Camera-type eye (tissue), 1 donor: ENCODE measurements around the gene NTN4. TPM values are rescaled to one million over a fixed set of nuclear protein-coding genes. Genes with fewer than 3 reads are reported as not detected.

Experiments
- total RNA-seq: library from RNA; depleted of rRNA; stranded (reverse); fragments of >200 nt; gene quantifications from one replicate; pipeline ENCODE4 v1.2.3, GENCODE V29; 2014

Gene NTN4
- total RNA-seq, result 23.0 TPM

DNA sequence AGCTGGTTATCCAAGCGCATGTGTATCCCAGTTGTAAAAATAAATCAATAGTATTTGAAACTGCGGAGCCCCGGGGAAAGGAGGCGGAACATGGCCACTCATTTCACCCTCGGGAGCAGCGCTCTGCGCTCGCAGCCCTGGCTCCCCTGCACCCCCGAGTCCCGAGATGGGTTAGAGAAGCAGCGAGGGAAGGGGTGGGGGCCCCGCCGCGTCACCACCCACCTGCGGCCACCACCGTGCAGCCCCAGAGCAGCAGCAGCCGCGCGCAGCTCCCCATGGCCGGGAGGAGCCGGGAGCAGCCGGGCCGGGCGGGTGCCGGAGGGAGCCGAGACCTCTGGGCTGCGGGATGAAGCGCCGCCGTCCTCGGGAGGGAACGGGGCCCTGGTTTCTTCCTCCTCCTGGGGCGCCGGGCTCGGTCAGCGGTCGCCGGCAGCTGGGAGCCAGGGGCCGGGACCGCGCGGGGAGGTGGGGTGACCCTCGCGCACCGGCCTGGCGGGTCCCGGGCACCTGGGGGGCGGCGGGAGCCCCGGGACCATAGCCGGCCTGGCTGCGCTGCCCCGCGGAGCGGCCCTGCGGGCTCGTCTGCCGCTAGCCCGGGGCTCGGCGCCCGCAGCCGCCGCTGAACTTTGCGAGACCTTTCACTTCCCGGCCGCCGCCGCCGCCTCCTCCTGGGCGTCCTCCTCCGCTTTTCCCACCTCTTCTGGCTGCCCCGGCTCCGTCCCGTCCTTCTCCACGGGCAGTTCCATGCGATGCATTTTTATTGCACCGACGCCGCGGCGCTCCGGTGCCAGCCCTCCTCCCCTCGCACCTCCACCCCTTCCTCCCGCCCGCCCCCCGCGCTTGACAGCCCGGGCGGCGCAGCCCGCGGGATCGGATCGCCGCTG is at the start of gene NTN4:
TSS of gene NTN4 (minus strand) at position 732 of the 884 bp plus-strand sequence. CDS start at position 277, 455 bp downstream.

Other genes starting within 250 kb of the NTN4 start
- 2.2 TPM for gene USP44, start 239.3 kb downstream of the NTN4 start, total RNA-seq
- 19.1 TPM for gene SNRPF, start 68.2 kb upstream of the NTN4 start, total RNA-seq
- 0.27 TPM for gene CCDC38, start 151.8 kb upstream of the NTN4 start, total RNA-seq
- gene AMDHD1, start 152.6 kb upstream of the NTN4 start, total RNA-seq, result 5.8 TPM
- gene HAL, start 205.6 kb upstream of the NTN4 start, total RNA-seq, result 0.49 TPM
- gene LTA4H, start 244.8 kb upstream of the NTN4 start, total RNA-seq, result 93.3 TPM